Gastroesophageal sphincter (tissue), 4 donors: ENCODE data around the gene OSCP1. TPM values are rescaled to one million over a fixed set of nuclear protein-coding genes. Genes with fewer than 3 reads are reported as not detected.

Experiments
- ATAC-seq: fragments of 150-250 bp; one replicate; pipeline ENCODE4 v1.9.1; 2016; ENCODE audit warnings: mild to moderate bottlenecking, moderate library complexity
- H3K27ac ChIP-seq, 4 donors: fragments of 200-600 bp; sonication (generic) in 3 of 4; 1 replicate in 3 of 4; 2 replicates in 1 of 4; pipeline ENCODE4 v1.5.1; 2016 to 2019
- H3K27me3 ChIP-seq: fragments of 200-600 bp; sonication (generic); one replicate; pipeline ENCODE4 v1.5.1; 2019
- H3K36me3 ChIP-seq, 2 donors: fragments of 200-600 bp; sonication (generic); one replicate each; pipeline ENCODE4 v1.5.1; 2019; ENCODE audit warnings: control low read depth in 1 of 2
- H3K4me1 ChIP-seq, 3 donors: fragments of 200-600 bp; sonication (generic); 1 replicate in 2 of 3; 2 replicates in 1 of 3; pipeline ENCODE4 v1.5.1; 2016 to 2019; ENCODE audit warnings: control low read depth in 2 of 3
- H3K4me3 ChIP-seq, 2 donors: fragments of 200-600 bp; sonication (generic); one replicate each; pipeline ENCODE4 v1.5.1; 2019; ENCODE audit warnings: mild to moderate bottlenecking in 1 of 2, moderate library complexity in 1 of 2
- H3K9me3 ChIP-seq, 3 donors: fragments of 200-600 bp; sonication (generic); one replicate each; pipeline ENCODE4 v1.5.1; 2017 to 2019; ENCODE audit warnings: control low read depth in 2 of 3
- EP300 ChIP-seq: sonication (generic); formaldehyde crosslinking; IDR thresholded peaks from one replicate; pipeline ENCODE4 v1.6.1; 2017; ENCODE audit warnings: antibody characterized with exemption, mild to moderate bottlenecking
- POLR2A ChIP-seq, 2 donors: fragments of 450-650 bp; IDR thresholded peaks; one replicate each; pipeline ENCODE4 v1.6.1; 2017; ENCODE audit warnings: antibody characterized with exemption in 2 of 2, mild to moderate bottlenecking in 2 of 2, moderate library complexity in 1 of 2
- POLR2AphosphoS5 ChIP-seq: sonication (generic); formaldehyde crosslinking; IDR thresholded peaks from one replicate; pipeline ENCODE4 v1.6.1; 2017; ENCODE audit warnings: antibody characterized with exemption
- WGBS, 2 donors: methylation state at CpG; one replicate each; pipeline ENCODE4 v1.1.5; 2018; ENCODE audit warnings: low coverage in 1 of 2; 5-methylcytosine and 5-hydroxymethylcytosine counted together
- total RNA-seq, 4 donors: library from RNA; depleted of rRNA; stranded (reverse); fragments of >200 nt; gene quantifications; one replicate each; pipeline ENCODE4 v1.1.0, GENCODE V29; 2016
- TF ChIP-seq, protein P1 (sequence below), 4 experiments: fragments of 200-600 bp in 2 of 4; fragments of 450-650 bp in 2 of 4; sonication (generic) in 1 of 4; IDR thresholded peaks; one replicate each; pipeline ENCODE4 v1.5.1; 2017 to 2019; ENCODE audit warnings: antibody characterized with exemption in 4 of 4, mild to moderate bottlenecking in 2 of 4, moderate library complexity in 2 of 4

Gene OSCP1
- total RNA-seq, 4 donors from 2014 or later: 6.5 to 13.9 (median 10.0) TPM

GRCh38 chr1:36420836-36421317 lies 29.4 kb downstream of the OSCP1 start:
- WGBS, 2 donors: 8 to 12% methylated on average over 10 to 13 of the region's 13 CpGs
- Histone ChIP-seq H3K4me3 (no peak overlapping the region), H3K27ac (peak overlapping the region in 2 of 4 donors; percentile 22 to 31), H3K9me3 (no peaks in the 10 kb centered on the region), H3K4me1 (peaks cover 0 to 15% (median 4%) of the 10 kb centered on the region in 3 donors), H3K36me3 (peaks cover 0 to 65% of the 10 kb centered on the region in 2 donors), H3K27me3 (no peaks in the 10 kb centered on the region)
- TF ChIP-seq EP300: no peak
- TF ChIP-seq, protein P1, sequence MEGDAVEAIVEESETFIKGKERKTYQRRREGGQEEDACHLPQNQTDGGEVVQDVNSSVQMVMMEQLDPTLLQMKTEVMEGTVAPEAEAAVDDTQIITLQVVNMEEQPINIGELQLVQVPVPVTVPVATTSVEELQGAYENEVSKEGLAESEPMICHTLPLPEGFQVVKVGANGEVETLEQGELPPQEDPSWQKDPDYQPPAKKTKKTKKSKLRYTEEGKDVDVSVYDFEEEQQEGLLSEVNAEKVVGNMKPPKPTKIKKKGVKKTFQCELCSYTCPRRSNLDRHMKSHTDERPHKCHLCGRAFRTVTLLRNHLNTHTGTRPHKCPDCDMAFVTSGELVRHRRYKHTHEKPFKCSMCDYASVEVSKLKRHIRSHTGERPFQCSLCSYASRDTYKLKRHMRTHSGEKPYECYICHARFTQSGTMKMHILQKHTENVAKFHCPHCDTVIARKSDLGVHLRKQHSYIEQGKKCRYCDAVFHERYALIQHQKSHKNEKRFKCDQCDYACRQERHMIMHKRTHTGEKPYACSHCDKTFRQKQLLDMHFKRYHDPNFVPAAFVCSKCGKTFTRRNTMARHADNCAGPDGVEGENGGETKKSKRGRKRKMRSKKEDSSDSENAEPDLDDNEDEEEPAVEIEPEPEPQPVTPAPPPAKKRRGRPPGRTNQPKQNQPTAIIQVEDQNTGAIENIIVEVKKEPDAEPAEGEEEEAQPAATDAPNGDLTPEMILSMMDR (IDR thresholded peaks at IDR 0.05): peak; percentile 70 to 94 (median 90)
- ATAC-seq: peak; percentile 92

DNA sequence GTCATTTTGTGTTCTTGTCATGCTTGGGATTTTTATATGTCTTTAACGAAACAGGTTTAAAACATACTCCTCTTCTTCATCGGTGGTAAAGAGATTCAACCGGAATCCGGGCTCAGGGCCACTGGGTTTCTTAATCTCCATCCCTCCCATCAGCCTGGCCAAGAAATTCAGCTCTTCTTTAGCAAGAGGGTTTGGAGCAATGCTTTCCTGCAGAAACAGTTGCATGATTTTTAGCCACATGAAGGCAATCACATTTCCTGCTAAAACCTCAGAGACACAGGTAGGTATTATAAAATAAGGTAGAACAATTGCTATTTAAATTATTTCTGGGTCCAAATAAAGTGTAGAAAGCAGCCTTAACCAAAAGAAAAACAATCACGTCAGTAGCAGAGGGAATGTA lies 29.8 kb downstream of the OSCP1 start:
- 18 to 38% methylated on average over 4 to 5 of the region's 5 CpGs for WGBS, 2 donors
- TF ChIP-seq EP300 (no peak), POLR2A (IDR thresholded peaks at IDR 0.05) (no peak), POLR2AphosphoS5 (no peak)
- TF ChIP-seq, protein P1 (IDR thresholded peaks at IDR 0.05): no peak
- H3K4me3 ChIP-seq: no peak overlapping the region
- peaks cover 0 to 15% (median 4%) of the 10 kb centered on the region in 3 donors for H3K4me1 ChIP-seq
- peak; percentile 70 for ATAC-seq
- H3K9me3 ChIP-seq: no peaks in the 10 kb centered on the region
- H3K27ac ChIP-seq: peak overlapping the region in 2 of 4 donors; percentile 3 to 31
- no peaks in the 10 kb centered on the region for H3K27me3 ChIP-seq
- H3K36me3 ChIP-seq: peaks cover 0 to 60% of the 10 kb centered on the region in 2 donors

GRCh38 chr1:36419569-36419968 lies 30.7 kb downstream of the OSCP1 start:
- no peak for TF ChIP-seq POLR2A (IDR thresholded peaks at IDR 0.05)
- TF ChIP-seq POLR2AphosphoS5: no peak
- TF ChIP-seq, protein P1 (IDR thresholded peaks at IDR 0.05): no peak
- no peak for TF ChIP-seq EP300
- Histone ChIP-seq H3K36me3 (peaks cover 0 to 52% of the 10 kb centered on the region in 2 donors), H3K9me3 (no peaks in the 10 kb centered on the region), H3K4me1 (peaks cover 0 to 15% (median 4%) of the 10 kb centered on the region in 3 donors), H3K27ac (no peak overlapping the region), H3K27me3 (no peaks in the 10 kb centered on the region), H3K4me3 (no peak overlapping the region)
- 53 to 100% methylated on average over 1 to 4 of the region's 4 CpGs for WGBS, 2 donors
- ATAC-seq: no peak

DNA sequence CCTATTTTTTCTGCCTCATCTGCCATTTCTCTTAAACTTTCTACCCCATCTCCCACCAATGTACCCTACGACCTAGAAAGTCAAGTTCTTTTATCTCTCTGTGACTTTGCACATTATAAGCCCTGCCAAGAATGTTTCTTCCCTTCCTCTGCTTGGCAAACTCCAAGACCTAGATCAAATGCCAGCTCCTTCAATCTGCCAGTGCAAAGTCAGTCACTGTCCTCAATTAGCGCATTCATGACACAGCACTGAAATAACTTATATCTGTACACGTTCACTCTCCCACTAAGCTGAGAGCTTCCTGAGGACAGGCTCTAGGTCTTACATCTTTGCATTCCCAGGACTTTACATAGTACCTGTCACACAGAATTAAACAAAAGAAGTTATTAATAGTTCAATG lies 31.1 kb downstream of the OSCP1 start:
- Histone ChIP-seq H3K27me3 (no peaks in the 10 kb centered on the region), H3K4me1 (peaks cover 0 to 15% (median 4%) of the 10 kb centered on the region in 3 donors), H3K27ac (no peak overlapping the region), H3K36me3 (peaks cover 0 to 48% of the 10 kb centered on the region in 2 donors), H3K4me3 (no peak overlapping the region), H3K9me3 (no peaks in the 10 kb centered on the region)
- TF ChIP-seq POLR2A (IDR thresholded peaks at IDR 0.05) (no peak), POLR2AphosphoS5 (no peak)
- TF ChIP-seq, protein P1 (IDR thresholded peaks at IDR 0.05): no peak
- ATAC-seq: no peak
- 83 to 84% methylated on average over 3 of the region's 3 CpGs for WGBS, 2 donors

GRCh38 chr1:36417931-36418330 lies 32.3 kb downstream of the OSCP1 start:
- Histone ChIP-seq H3K4me1 (peaks cover 0 to 15% (median 4%) of the 10 kb centered on the region in 3 donors), H3K4me3 (no peak overlapping the region), H3K36me3 (peaks cover 0 to 36% of the 10 kb centered on the region in 2 donors), H3K27me3 (no peaks in the 10 kb centered on the region), H3K27ac (no peak overlapping the region), H3K9me3 (no peaks in the 10 kb centered on the region)
- no peak for ATAC-seq
- 69 to 87% methylated on average over 1 to 3 of the region's 9 CpGs for WGBS, 2 donors
- TF ChIP-seq EP300: no peak
- TF ChIP-seq POLR2AphosphoS5: no peak
- no peak for TF ChIP-seq POLR2A (IDR thresholded peaks at IDR 0.05)
- TF ChIP-seq, protein P1 (IDR thresholded peaks at IDR 0.05): no peak
